K562 treated with DMSO at 1 percent for 12 hours (cell line): ENCODE measurements around the gene PCNX2. TPM values are rescaled to one million over a fixed set of nuclear protein-coding genes. Genes with fewer than 3 reads are reported as not detected.

Experiments used
- total RNA-seq: library from RNA; unstranded; fragments of 300-600 nt; gene quantifications from 2 replicates; pipeline ENCODE4 v1.2.3, GENCODE V29; 2022; ENCODE audit not compliant: insufficient read depth

The PCNX2 gene
- 0.17 TPM in 1 of 2 replicates, not detected in the other for total RNA-seq

GRCh38 chr1:233295237-233295974 is at the start of gene PCNX2:
Gene PCNX2 (minus strand): TSS chr1:233295725. CDS start chr1:233295478, 247 bp downstream.

GRCh38 chr1:233327651-233328141 is 32.2 kb upstream of the PCNX2 start, which contains the start of gene MAP3K21:
Gene MAP3K21 (plus strand): TSS chr1:233327724. CDS start chr1:233328029, 305 bp downstream.

GRCh38 chr1:232950197-232951176 is 345.0 kb downstream of the PCNX2 start, which contains the start of gene NTPCR:
Gene NTPCR (plus strand): TSS chr1:232950611. CDS start chr1:232950711, 100 bp downstream.

Other genes starting within 250 kb of the PCNX2 start
- 0.22 and 1.1 TPM in 2 replicates for gene MAP3K21, start 32.0 kb upstream of the PCNX2 start, total RNA-seq